ENCODE measurements around the gene PLCB1. TPM values are rescaled to one million over a fixed set of nuclear protein-coding genes. Genes with fewer than 3 reads are reported as not detected.
A peak's percentile ranks its signal among the peaks of the same experiment; 100 is the strongest.
"Not testable (repeated sequence)": the region's sequence is repeated elsewhere in the genome, so short reads cannot be mapped to it uniquely, and the experiment has no call there.

PLCB1 gene
- total RNA-seq, 6 experiments from 2014 or later = 17.2 to 25.7 (median 23.1) TPM

- Mint-ChIP-seq H3K4me1 (ENCODE audit: low read depth) (peaks cover 8% of the 10 kb centered on the region), H3K9me3 (peaks cover 13% of the 10 kb centered on the region), H3K4me3 (no peak overlapping the region), H3K36me3 (ENCODE audit: low read depth) (peaks cover 16% of the 10 kb centered on the region), H3K27ac (no peak overlapping the region), H3K27me3 (ENCODE audit: insufficient read depth) (no peaks in the 10 kb centered on the region)
- TF ChIP-seq CTCF (IDR thresholded peaks at IDR 0.05) = no peak
- DNase-seq = no peak
Observed at GRCh38 chr20:8461186-8461585, 329.1 kb downstream of the PLCB1 start.

GRCh38 chr20:8464368-8464767, 332.3 kb downstream of the PLCB1 start:
- H3K27ac Mint-ChIP-seq = no peak overlapping the region
- TF ChIP-seq CTCF (IDR thresholded peaks at IDR 0.05) = no peak

GRCh38 chr20:8466781-8467180, 334.7 kb downstream of the PLCB1 start:
- Mint-ChIP-seq H3K4me1 (ENCODE audit: low read depth) (peaks cover 35% of the 10 kb centered on the region), H3K36me3 (ENCODE audit: low read depth) (peaks cover 22% of the 10 kb centered on the region), H3K27ac (peak overlapping the region; percentile 79), H3K9me3 (peaks cover 13% of the 10 kb centered on the region), H3K4me3 (peak overlapping the region; percentile 73)
- H3K27me3 Mint-ChIP-seq (ENCODE audit: insufficient read depth) = not testable (repeated sequence)
- DNase-seq = peak; percentile 52

More at GRCh38 chr20:8464368-8464767, 332.3 kb downstream of the PLCB1 start:
- peak; percentile 10 for DNase-seq
- H3K36me3 Mint-ChIP-seq (ENCODE audit: low read depth) = peaks cover 22% of the 10 kb centered on the region
- H3K4me3 Mint-ChIP-seq = no peak overlapping the region
- peaks cover 22% of the 10 kb centered on the region for H3K4me1 Mint-ChIP-seq (ENCODE audit: low read depth)
- peaks cover 13% of the 10 kb centered on the region for H3K9me3 Mint-ChIP-seq
- no peaks in the 10 kb centered on the region for H3K27me3 Mint-ChIP-seq (ENCODE audit: insufficient read depth)

- H3K27me3 Mint-ChIP-seq (ENCODE audit: insufficient read depth) = no peaks in the 10 kb centered on the region
- peaks cover 11% of the 10 kb centered on the region for H3K36me3 Mint-ChIP-seq (ENCODE audit: low read depth)
- H3K27ac Mint-ChIP-seq = no peak overlapping the region
- no peak for DNase-seq
- no peak overlapping the region for H3K4me3 Mint-ChIP-seq
- no peaks in the 10 kb centered on the region for H3K9me3 Mint-ChIP-seq
- peaks cover 36% of the 10 kb centered on the region for H3K4me1 Mint-ChIP-seq (ENCODE audit: low read depth)
- no peak for TF ChIP-seq CTCF (IDR thresholded peaks at IDR 0.05)
Observed at GRCh38 chr20:8470156-8470555, 338.1 kb downstream of the PLCB1 start.

- H3K36me3 Mint-ChIP-seq (ENCODE audit: low read depth) = peaks cover 6% of the 10 kb centered on the region; the same call in 1 of the 2 replicates
- DNase-seq = no peak
- H3K9me3 Mint-ChIP-seq = no peaks in the 10 kb centered on the region
Observed at GRCh38 chr20:8471465-8471864, 339.4 kb downstream of the PLCB1 start.

GRCh38 chr20:8473459-8473858, 341.4 kb downstream of the PLCB1 start:
- peaks cover 20% of the 10 kb centered on the region for H3K4me1 Mint-ChIP-seq (ENCODE audit: low read depth)
- peak; percentile 13 for DNase-seq
- no peak for TF ChIP-seq CTCF (IDR thresholded peaks at IDR 0.05)

More at GRCh38 chr20:8471465-8471864, 339.4 kb downstream of the PLCB1 start:
- Mint-ChIP-seq H3K4me1 (ENCODE audit: low read depth) (peaks cover 34% of the 10 kb centered on the region), H3K27ac (no peak overlapping the region), H3K4me3 (no peak overlapping the region), H3K27me3 (ENCODE audit: insufficient read depth) (no peaks in the 10 kb centered on the region)
- no peak for TF ChIP-seq CTCF (IDR thresholded peaks at IDR 0.05)

More at GRCh38 chr20:8473459-8473858, 341.4 kb downstream of the PLCB1 start:
- H3K9me3 Mint-ChIP-seq = no peaks in the 10 kb centered on the region
- H3K27me3 Mint-ChIP-seq (ENCODE audit: insufficient read depth) = no peaks in the 10 kb centered on the region
- no peak overlapping the region for H3K27ac Mint-ChIP-seq
- H3K4me3 Mint-ChIP-seq = no peak overlapping the region
- no peaks in the 10 kb centered on the region for H3K36me3 Mint-ChIP-seq (ENCODE audit: low read depth)

Data from HFFc6 (cell line).